Measurements from ENCODE around the gene PCBP4. TPM values are rescaled to one million over a fixed set of nuclear protein-coding genes. Genes with fewer than 3 reads are reported as not detected.
A peak's percentile ranks its signal among the peaks of the same experiment; 100 is the strongest.

Gene PCBP4
- total RNA-seq, 1 experiment from 2014 or later: 48.8 TPM

GRCh38 chr3:51966922-51967383, 301 bp downstream of the PCBP4 start:
- peaks cover 23 to 52% of the 10 kb centered on the region in 2 experiments for H3K4me1 ChIP-seq (ENCODE audit: control insufficient read depth in 1 of 2, insufficient read depth in 2 of 2, low read length in 2 of 2)
- H3K9ac ChIP-seq (ENCODE audit: low read length): peak overlapping the region; percentile 74
- ChIA-PET RAD21 (ENCODE audit: low non-redundant PET in 1 of 2, low total read pairs in 2 of 2, uncharacterized antibody in 2 of 2, unreplicated experiment in 2 of 2) (no interaction called here), POLR2A (interaction anchor here (1.2 kb wide), 1 partner anchor 24 kb away, joined by 4 read pairs; no protein-coding TSS in a partner anchor), CTCF (interaction anchor here (0.6 to 1.7 kb wide), 3 partner anchors 8 to 25 kb away, joined by 4 to 6 read pairs (median 5); partner anchors contain the start of genes ABHD14A, PARP3 and RRP9)
- H3K36me3 ChIP-seq (ENCODE audit: control insufficient read depth in 1 of 2, insufficient read depth in 2 of 2, low read length in 2 of 2): peaks cover 5 to 18% of the 10 kb centered on the region in 2 experiments; a peak in 2 of 4 replicates
- no peak for DNase-seq (ENCODE audit: low read depth, low spot score)
- intact Hi-C loops (cut with micrococcal nuclease): no loop called here
- 0 out of 2 replicates have a peak, but pooled peaks cover 4% of the 10 kb centered on the region for H4K20me1 ChIP-seq (ENCODE audit: insufficient read depth)
- H3K4me2 ChIP-seq (ENCODE audit: low read length): peak overlapping the region; percentile 90
- TF ChIP-seq POLR2AphosphoS5 (IDR thresholded peaks at IDR 0.05; ENCODE audit: low read depth, low read length): no peak
- TF ChIP-seq ZFX (IDR thresholded peaks at IDR 0.05): peak; percentile 46; the same call in 1 of the 2 replicates
- H3K79me2 ChIP-seq (ENCODE audit: insufficient read depth, low read length): peaks cover 28% of the 10 kb centered on the region
- H2AFZ ChIP-seq (ENCODE audit: low read depth, low read length, poor library complexity, severe bottlenecking): no peak overlapping the region
- H3K9me3 ChIP-seq (ENCODE audit: control insufficient read depth in 1 of 2, insufficient read depth in 1 of 2, low read depth in 1 of 2, low read length in 2 of 2): no peaks in the 10 kb centered on the region
- no peaks in the 10 kb centered on the region for H3K27me3 ChIP-seq (ENCODE audit: insufficient read depth, low read length)
- peak overlapping the region; percentile 61 to 67 for H3K4me3 ChIP-seq (replicated peaks in 1 of 2; ENCODE audit: low read depth in 1 of 2, low read length in 2 of 2)
- ATAC-seq: peak; percentile 46
- no TSS peak for BruUV-seq (replicated peaks)
- no peaks in the 10 kb centered on the region for H3K9me2 ChIP-seq (ENCODE audit: insufficient read depth)
- peak overlapping the region; percentile 81 for H3K27ac ChIP-seq (ENCODE audit: low read depth, low read length)

GRCh38 chr3:51966486-51966885, 768 bp downstream of the PCBP4 start:
- peak overlapping the region; percentile 61 to 67 for H3K4me3 ChIP-seq (replicated peaks in 1 of 2; ENCODE audit: low read depth in 1 of 2, low read length in 2 of 2)
- H3K4me2 ChIP-seq (ENCODE audit: low read length): peak overlapping the region; percentile 90
- ATAC-seq (no peak; the same call in 1 of the 2 replicates), DNase-seq (ENCODE audit: low read depth, low spot score) (no peak)
- no peaks in the 10 kb centered on the region for H3K9me3 ChIP-seq (ENCODE audit: control insufficient read depth in 1 of 2, insufficient read depth in 1 of 2, low read depth in 1 of 2, low read length in 2 of 2)
- H3K79me2 ChIP-seq (ENCODE audit: insufficient read depth, low read length): peaks cover 23% of the 10 kb centered on the region
- H4K20me1 ChIP-seq (ENCODE audit: insufficient read depth): 0 out of 2 replicates have a peak, but pooled peaks cover 4% of the 10 kb centered on the region
- H3K36me3 ChIP-seq (ENCODE audit: control insufficient read depth in 1 of 2, insufficient read depth in 2 of 2, low read length in 2 of 2): peaks cover 3 to 15% of the 10 kb centered on the region in 2 experiments; a peak in 2 of 4 replicates
- H3K9me2 ChIP-seq (ENCODE audit: insufficient read depth): no peaks in the 10 kb centered on the region
- RAD21 ChIA-PET (ENCODE audit: low non-redundant PET in 1 of 2, low total read pairs in 2 of 2, uncharacterized antibody in 2 of 2, unreplicated experiment in 2 of 2): no interaction called here
- intact Hi-C loops (cut with micrococcal nuclease): no loop called here
- no TSS peak for BruUV-seq (replicated peaks)
- peak overlapping the region; percentile 81 for H3K27ac ChIP-seq (ENCODE audit: low read depth, low read length)
- no peaks in the 10 kb centered on the region for H3K27me3 ChIP-seq (ENCODE audit: insufficient read depth, low read length)
- CTCF ChIA-PET: interaction anchor here (0.6 to 1.7 kb wide), 4 partner anchors 8 to 25 kb away, joined by 4 to 6 read pairs (median 4); partner anchors contain the start of genes ABHD14A, ABHD14B, PARP3 and RRP9
- no peak overlapping the region for H2AFZ ChIP-seq (ENCODE audit: low read depth, low read length, poor library complexity, severe bottlenecking)
- no peak for TF ChIP-seq RAD21 (IDR thresholded peaks at IDR 0.05; ENCODE audit: low read depth)
- no peak for TF ChIP-seq POLR2A (IDR thresholded peaks at IDR 0.05; ENCODE audit: borderline replicate concordance, extremely low read depth, insufficient read depth, insufficient read length)
- no peak for TF ChIP-seq CTCF (IDR thresholded peaks at IDR 0.05 in 2 of 3, conservative IDR thresholded peaks at IDR 0.05 in 1 of 3; ENCODE audit: borderline replicate concordance in 1 of 3, insufficient read depth in 1 of 3, low read depth in 2 of 3, low read length in 2 of 3)
- TF ChIP-seq ZBTB33 (IDR thresholded peaks at IDR 0.05; ENCODE audit: extremely low read depth, insufficient replicate concordance, low read length): no peak
- TF ChIP-seq ZNF274 (IDR thresholded peaks at IDR 0.05; ENCODE audit: low read depth, low read length): no peak
- TF ChIP-seq MAX (IDR thresholded peaks at IDR 0.05): no peak
- no peak for TF ChIP-seq FOSL1 (IDR thresholded peaks at IDR 0.05; ENCODE audit: low read depth)
- no peak for TF ChIP-seq ELF1 (IDR thresholded peaks at IDR 0.05; ENCODE audit: borderline replicate concordance, low read depth)
- H3K4me1 ChIP-seq (ENCODE audit: control insufficient read depth in 1 of 2, insufficient read depth in 2 of 2, low read length in 2 of 2): peaks cover 23 to 49% of the 10 kb centered on the region in 2 experiments
- H3K9ac ChIP-seq (ENCODE audit: low read length): peak overlapping the region; percentile 74
- POLR2A ChIA-PET: no interaction called here
